Vagina (tissue), 2 donors: ENCODE measurements around the gene CBR3.

Experiments
- CTCF ChIP-seq, 3 experiments: fragments of 450-650 bp in 2 of 3; fragments of 200-600 bp in 1 of 3; sonication (generic) in 1 of 3; IDR thresholded peaks; one replicate each; pipeline ENCODE4 v1.5.1; 2017 to 2019; ENCODE audit warnings: antibody characterized with exemption in 3 of 3, mild to moderate bottlenecking in 2 of 3, moderate library complexity in 2 of 3
- POLR2A ChIP-seq, 2 donors: fragments of 450-650 bp; IDR thresholded peaks; one replicate each; pipeline ENCODE4 v1.6.1; 2017; ENCODE audit warnings: antibody characterized with exemption in 2 of 2, mild to moderate bottlenecking in 2 of 2, moderate library complexity in 2 of 2

DNA sequence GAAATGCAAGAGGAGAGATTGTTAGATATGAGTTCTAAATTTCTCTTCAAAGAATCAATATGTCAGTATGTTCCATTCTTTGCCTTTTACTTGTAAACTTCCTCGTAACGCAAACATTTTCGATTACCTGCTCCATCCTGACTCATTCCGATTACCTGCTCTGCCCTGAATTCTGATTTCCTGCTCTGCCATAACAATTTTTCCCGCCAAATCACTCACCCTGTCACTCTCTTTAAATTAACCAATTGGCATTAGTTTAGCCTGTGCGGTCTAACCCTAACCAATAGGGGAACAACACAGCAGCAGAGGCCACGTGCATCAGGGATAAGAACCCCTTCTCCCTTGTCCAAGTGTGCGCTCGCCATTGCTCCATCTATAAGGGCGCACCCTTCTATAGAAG is 25.0 kb upstream of the CBR3 start:
- no peak for TF ChIP-seq CTCF (IDR thresholded peaks at IDR 0.05)
- no peak for TF ChIP-seq POLR2A (IDR thresholded peaks at IDR 0.05)
